ENCODE data around the gene C1orf35.

C1orf35 gene
- 24.7 to 31.4 reads per million in 2 donors for total RNA-seq

DNA sequence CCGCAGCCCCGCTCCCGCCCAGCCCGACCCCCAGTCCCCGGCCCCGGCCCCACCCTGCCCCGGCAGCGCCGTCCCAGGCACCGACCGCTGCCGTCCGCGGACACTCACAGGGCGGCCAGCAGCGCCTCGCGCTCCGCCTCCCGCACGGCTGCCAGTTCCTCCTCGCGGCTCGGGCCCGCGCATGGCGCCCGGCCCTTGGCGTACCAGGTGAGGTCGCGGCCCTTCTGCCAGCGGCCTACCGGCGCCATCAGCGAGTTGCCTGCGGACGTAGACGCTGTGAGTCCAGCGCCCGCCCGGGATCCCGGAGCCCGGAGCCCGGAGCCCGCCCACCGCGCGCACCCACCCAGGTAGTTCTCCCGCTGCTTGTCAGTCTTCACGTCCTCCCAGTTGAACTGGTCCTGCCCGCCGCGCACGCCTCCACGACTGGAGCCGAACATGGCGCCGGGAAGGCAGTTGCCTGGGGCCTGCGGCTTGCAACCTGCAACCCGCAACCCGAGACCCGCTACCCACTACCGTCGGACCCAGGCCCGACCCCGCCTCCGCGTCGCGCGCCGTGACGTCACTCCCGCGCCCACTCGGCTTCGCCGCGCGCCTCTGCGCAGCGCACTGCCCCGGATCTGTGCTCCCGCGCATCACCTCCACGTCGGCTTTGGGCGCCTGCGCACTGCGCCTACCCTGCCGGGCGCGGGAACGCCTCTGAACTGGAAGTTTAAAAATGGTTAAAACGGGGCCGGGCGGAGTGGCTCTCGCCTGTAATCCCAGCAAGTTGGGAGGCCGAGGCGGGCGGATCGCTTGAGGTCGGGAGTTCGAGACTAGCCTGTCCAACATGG, at the start of gene C1orf35:
C1orf35 (minus strand) TSS at position 535 of the 830 bp plus-strand sequence; CDS start at position 437, 98 bp downstream.
- peak; percentile 92 for DNase-seq

DNA sequence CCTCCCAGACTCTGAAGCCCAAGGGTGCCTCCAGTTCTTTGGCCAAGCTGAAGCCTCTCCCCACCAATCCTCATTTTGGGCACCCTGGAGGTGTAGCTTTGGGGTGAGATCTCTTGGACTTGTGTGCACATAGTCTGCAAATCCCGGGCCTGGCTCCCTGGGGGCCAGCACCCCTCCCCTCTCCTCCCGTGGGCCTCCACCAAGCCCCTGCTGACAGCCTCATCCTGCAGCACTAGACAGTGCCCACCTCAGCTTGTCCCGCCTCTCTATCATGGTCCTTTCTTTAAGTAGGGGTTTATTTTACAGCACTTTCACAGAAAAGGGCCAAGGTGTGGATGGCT, 49.8 kb upstream of the C1orf35 start:
- no peak for DNase-seq

DNA sequence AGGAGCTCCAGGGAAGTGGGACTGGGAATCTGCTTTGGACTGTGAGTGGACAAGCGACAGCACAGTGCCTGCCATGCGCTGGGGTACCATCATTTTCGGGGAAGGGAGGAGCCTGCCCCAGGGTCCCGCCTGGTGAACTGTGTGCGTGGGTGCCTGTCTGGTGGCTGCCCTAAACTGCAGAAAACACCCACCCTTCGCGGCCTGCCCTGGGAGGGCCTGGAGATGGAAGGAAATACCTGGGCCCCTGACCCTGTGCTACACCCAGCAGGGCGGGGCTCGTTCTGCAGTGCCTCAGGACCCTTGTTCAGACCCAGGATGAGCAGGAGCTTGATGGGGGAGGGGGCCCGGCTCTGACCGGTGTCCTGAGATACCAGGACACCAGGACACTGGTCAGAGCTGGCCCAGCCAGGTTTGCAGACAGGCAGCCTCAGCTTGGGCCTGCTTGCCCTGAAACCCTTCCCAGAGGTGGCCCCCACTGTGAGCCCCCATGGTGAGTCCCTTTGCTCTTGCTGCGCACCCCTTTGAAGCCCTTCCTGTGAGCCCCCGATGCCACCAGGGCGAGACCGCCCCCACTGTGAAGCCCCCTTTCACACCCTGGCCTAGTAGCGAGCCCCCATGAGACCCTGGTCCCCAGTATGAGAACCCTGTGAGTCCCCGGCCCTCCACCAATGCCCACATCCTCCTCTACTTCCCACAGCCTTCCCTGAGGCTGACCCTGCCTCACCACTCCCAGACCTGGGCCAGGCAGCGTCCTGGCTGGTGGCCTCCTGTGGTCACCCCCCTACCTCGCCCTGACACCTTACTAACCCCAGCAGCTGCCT, 49.2 kb upstream of the C1orf35 start:
- no peak for DNase-seq

DNA sequence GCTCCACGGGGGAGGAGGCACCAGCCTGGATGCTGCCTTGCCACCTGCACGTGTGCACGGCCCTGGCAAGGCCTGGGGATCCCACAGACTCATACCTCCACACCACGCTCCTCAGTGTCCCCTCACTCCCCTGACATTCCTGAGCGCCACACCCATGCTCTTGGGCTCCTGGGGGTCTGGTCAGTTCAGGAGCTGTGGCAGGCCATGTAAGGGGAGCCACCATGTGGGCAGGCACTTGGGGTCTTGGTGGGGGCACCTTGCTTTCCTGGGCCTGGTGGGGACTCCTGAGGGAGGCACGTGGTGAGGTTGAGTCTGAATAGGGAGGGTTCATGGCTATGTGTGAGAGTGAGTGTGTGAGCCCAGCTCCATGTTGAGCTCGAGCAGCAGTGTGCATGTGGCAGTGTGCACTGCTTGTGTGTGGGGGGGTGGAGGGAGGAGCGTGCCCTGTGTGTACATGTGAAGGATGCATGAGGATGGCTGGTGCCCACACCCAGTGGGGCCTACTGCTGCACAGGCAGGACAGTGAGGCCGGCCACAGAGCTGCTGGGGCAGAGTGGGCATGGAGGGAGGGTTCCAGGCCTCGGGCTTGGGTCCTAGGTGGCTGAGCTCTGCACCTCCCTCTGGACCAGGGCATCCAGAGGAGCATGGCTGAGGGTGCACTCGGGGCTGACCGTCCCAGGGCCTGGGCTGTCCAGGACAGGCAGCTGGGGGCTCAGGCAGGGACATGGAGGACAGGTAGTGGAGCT, 48.2 kb upstream of the C1orf35 start:
- DNase-seq = no peak

DNA sequence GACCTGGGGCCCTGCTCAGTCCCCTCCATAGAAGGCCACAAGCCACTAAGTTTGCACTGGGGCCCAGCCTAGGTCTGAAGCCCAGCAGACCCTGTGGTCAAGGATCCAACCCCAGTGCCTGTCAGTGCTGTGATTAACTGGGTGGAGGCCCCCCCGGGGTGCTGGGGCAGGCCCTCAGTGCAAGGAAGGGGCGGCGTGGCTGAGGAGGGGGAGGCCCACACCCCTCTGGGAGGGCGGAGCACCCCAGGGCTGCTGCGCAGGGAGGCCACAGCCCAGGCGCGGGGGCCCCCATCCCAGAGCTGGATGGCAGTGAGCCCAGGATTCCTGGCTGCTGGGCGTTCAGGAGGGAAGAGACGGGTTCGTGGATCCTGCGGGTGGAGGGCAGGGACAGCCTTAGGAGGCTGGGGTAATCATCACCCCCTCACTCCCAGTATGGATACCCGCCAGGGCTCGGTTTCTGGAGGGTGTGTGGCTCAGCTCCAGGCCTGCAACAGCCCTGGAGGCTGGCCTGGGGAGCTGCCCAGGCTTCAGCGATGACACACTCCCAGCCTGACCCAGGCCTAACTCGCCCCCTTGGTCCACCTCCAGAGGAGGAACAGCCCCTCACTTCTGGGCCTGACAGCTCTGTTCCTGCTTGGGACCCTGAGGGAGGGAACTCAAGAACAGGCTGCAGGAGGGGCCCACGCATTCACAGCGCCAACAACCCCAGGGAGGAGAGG, 47.5 kb upstream of the C1orf35 start:
- DNase-seq = no peak

DNA sequence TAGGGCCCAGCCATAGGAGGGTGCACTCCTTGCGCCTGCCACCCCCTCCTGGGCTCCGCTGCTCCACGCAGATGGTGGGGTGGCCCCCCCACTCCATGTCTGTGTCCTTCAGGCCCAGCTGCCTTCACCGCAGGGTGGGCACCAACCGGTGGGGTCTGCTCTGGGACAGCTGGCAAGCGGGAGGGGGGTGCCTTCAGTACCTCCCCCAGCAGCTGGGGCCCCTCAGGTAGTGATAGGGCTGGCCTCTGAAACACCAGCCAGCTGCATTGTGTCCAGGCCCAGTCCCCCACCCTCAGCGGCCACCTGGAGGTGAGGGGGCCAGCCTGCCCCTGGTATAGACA, 47.0 kb upstream of the C1orf35 start:
- DNase-seq = no peak

DNA sequence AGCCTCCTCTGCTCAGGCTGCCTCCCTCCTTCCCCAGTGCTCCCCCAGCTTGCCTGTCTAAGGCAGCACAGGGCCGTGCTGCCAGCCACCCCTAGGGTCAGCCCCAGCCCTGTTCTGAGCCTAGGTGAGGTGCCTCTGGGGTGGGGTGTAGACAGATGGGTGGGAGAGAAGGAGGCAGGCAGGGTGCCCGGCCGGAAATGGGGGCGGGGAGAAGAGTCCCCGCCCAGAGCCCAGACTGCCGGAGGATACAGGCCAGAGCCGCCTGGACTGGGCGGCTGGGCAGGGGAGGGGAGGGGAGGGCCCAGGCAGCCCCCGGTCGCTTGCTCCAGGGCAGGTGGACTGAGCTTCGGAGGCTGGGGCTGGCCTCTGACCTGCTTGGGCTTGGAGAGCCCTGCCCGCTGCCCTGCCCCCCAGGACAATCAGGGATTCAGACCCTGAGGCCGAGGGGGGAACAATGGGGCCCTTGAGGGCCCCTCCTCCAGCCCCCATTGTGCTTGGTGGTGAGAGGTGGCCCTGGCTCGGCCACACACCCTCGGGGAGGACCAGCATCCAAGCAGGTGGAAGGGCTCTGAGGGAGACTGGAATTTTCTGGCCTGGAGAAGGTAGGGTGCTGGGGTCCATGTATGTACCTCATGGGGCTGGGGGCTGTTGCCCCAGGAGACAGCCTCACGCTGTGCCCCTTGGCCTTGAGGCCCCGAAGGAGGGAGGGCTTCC, 46.4 kb upstream of the C1orf35 start, which contains the start of gene GJC2:
GJC2 (plus strand) TSS at position 525 of the 714 bp plus-strand sequence. CDS start 7,829 bp downstream, outside the sequence.
- DNase-seq = no peak

DNA sequence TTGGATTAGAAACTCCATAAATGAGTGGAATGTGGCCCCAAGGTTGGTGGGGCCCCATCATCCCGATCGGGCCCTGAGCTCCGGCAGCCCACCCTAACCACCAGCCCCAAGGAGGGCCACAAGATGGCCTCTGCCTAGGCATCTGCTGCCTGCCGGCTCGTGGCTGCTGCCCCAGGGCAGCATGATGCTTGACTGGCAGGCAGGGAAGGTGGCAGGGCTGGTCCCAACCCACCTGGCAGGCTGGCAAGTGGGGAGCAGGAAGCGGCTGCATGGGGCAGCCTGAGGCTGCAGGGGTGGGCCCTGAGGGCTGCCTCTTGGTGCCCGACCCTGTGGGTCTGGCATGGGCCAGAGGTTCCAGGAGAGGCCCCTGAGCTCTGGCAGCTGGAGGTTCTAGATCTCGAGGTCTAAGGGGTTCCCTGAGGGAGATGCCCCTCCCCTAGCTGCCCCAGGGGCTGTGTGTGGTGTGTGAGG, 45.8 kb upstream of the C1orf35 start:
- no peak for DNase-seq

DNA sequence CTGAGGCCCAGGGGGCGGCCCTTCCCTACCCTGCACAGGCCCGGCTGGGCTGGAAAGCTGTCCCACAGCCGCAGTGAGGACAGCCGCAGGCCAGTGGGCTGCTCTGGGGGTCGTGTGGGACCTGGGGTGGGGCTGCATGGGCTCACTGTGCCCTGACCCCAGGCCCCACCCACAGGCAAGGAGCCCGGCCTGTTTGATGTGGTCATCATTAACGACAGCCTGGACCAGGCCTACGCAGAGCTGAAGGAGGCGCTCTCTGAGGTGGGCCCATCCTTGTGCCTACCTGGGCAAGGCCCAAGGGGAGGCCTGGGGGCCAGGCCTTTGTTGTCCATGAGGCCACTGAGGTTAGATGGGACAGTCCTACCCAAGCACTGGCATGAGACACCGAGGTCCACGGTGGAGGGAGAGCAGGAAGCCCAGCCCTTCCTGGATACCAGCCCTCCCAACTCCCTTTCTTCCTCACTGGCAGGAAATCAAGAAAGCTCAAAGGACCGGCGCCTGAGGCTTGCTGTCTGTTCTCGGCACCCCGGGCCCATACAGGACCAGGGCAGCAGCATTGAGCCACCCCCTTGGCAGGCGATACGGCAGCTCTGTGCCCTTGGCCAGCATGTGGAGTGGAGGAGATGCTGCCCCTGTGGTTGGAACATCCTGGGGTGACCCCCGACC, 45.2 kb upstream of the C1orf35 start:
- DNase-seq = no peak

DNA sequence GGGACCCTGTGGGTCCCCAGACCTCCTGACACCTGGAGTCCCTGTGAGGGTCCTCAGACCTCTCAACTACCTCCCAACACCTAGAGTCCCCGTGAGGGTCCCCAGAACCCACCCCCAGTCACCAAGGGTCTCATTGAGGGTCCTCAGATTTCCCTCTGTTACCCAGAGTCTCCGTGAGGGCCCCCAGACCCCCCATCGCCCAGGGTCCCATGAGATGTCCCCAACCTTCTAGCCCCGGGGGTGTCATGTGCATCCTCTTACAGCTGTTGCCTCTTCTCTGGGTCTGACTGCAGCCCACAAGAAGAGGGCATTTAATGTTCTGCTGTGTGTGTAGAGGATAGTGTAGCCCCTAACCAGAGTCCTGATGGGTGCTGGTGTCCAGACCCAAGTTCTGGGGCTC, 44.6 kb upstream of the C1orf35 start:
- DNase-seq = no peak

DNA sequence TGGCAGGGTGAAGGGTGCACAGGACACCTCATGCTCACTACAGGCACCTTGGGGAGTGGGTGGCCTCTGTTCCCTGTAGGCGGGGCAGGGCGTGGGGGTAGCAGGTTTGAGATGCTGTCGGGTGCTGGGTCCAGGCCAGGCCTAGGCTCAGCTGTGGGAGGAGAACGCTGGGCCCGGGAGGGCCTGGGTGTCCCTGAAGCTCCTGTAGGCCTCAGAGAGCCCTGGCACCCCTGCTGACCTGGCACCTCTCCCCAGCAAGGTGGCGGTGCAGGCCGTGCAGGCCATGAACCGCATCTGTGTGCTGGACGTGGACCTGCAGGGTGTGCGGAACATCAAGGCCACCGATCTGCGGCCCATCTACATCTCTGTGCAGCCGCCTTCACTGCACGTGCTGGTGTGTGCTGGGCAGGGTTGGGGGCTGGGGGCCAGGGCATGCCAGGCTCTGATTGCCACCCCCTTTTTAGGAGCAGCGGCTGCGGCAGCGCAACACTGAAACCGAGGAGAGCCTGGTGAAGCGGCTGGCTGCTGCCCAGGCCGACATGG, 44.1 kb upstream of the C1orf35 start:
- no peak for DNase-seq

DNA sequence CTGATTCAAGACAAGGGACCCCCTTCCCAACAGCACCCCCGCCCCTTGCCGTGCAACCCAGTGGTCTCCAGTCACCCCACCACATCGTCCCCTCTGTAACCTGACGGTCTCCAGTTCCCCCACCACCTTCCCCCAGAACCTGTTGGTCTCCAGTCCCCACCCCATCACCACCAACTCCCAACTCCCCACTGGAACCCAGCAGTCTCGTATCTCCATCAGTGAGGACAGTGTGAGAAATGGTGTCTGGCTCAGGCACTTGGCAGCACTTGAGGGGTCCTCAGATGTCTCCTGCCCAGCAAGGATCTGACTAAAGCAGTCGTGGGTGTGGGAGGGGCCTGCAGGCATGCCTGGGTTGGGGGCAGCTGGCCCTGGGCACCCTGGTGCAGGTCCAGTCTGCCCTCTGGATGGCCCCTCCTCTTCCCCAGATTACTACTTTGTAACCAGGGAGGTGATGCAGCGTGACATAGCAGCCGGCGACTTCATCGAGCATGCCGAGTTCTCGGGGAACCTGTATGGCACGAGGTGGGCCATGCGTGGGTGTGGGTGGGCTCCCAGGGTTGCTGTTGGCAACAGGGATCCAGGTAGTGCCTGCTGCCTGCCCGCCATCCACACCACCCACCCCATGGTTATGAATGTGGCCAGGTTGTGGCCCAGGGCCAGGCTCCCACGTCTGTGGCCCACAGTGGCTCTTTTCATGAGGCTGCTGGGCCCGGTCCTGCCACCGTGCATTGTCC, 43.5 kb upstream of the C1orf35 start:
- DNase-seq = no peak

DNA sequence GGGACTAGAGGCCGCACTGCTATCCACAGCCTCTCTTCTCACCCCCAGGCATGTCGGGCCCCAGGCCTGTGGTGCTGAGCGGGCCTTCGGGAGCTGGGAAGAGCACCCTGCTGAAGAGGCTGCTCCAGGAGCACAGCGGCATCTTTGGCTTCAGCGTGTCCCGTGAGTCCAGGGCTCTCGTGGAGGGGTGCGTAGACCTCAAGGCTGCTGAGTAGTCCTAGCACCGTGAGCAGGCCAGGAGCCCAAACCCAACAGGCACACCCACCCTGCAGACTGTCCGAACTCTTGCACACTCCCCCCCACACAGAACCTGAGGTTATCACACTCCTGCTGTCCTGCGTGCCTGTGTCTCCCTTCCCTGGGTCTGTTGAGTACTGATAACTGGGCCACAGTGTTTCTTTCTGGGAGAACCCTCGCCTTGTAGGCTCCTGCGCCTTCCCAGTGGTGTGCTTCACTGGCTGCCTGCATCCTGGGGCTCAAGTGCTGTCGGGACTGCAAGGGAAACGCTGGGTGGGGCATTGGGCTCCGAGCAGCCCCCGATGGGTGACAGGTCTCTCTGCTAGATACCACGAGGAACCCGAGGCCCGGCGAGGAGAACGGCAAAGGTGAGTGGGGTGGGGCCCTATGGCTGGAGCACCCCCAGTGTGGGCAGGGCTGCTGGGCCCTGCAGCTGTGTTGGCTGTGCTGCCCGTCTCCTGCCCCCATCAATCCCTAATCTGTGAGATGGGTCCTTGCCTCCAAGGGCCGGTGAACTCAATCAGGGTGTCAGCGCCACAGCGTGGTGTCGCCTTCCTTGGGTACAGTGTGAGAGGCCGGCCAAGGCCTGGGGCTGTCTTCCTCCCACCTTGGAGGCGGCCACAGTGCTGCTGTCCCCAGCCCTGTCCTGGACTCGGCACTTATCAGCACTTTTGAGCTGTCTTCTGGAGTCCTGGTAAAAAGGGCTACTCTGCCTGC, 42.6 kb upstream of the C1orf35 start:
- no peak for DNase-seq

DNA sequence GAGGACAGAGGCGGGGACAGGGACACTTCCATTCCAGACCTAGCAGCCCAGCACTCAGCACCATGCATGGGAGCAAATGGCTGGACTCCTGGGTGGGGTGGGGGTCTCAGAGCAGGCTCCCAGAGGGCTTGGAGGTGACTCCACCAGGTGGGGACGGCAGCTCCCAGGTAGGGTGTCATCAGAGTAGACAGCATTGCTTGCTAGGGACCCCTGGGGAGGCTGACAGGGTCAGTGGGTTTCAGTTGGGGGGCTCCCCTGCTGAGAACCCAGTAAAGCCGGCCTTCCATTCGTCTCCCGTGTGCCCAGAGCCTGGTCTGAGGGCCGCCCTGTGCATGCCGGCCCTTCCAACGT, 41.8 kb upstream of the C1orf35 start:
- DNase-seq = no peak

DNA sequence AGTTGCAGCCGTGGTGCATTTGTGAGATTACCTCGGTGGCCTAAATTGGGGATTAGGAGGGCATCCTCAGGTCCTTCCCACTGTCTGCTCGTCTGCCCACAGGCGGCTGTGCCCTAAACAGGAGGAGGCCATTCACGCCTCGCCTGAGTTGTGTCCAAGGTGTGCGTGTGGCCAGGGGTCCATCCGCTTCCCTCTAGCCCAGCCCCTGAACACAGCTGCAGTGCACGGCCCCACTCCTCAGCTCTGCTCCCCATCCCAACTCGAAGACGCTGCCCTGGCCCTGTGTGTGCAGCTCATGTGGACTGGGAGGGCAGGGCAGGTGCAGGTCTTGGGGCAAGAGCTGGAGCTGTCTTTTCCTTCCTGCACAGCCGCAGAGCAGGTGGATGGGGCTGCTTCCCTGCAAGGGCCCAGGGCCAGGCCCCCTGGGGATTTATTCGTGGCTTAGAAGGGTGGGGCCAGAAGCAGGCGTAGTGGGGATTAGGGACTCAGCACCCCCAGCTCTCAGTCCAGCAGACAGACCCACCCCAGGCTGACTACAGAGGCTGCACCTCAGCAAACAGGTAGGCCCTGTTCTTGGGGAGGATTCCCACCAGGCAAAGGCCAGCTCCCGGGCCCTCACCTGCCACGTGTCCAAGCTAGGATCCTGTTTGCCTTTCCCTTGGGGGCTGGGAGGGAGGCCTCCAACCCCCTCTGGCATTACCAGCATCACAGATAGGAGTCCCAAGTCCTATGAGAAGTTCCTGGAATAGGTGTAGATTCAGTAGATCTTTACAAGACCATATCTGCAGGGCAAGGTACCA, 41.3 kb upstream of the C1orf35 start:
- DNase-seq = no peak

DNA sequence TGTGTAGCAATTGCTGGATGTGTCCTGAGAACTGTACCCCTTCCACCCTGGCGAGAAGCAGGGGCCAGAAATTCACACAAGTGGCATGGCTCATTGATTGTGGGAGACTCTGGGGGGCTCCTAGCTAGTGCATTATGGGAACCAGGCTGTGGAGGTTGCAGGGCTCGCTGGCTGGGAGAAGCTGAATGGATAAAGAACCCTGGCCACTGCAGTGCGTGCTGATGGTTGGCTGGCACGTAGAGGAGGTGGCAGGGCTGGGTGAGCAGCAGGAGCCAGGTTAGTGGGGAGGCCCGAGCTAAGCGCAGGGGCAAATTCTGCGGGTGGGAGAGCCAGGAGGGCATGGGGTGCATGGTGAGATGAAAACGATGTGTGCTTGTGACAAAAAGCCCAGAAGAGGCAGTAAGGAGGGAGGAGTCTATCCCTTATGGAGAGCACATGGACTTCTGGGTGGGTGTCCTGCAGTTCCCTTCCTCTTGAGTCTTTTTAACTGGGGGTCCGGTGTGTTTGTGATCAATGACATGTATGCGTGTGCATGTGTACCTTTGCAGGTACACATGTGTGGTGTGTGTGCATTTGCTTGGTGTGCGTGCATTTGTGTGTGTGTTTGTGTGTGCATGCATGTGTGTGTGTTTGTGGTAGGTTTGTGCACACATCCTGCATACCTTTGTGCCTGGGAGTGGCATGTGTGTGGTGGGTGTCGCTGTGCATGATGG, 40.5 kb upstream of the C1orf35 start:
- DNase-seq = no peak

DNA sequence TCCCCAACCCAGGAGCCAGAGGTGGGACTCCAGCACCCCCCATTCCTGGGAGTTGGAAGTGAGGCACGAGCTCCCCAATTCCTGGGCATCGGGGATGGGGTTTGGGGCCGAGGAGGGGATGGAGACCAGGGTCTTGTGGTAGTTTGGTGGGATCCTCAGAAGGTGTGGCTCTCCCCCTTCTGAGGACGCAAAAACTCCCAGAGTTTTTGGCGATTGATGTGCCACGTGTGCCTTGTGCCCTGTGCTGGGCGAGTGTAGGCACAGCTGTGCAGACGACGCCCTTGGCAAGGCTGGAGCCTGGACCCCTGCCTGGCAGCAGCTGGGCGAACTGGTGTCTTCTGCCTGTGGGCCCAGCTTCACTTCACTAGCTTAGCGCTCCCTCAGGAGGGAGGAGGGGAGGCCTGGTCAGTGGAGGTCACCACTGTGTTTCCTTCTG, 39.6 kb upstream of the C1orf35 start:
- no peak for DNase-seq
